Measurements from ENCODE around the gene ARHGAP18.

Gene ARHGAP18

GRCh38 chr6:129691709-129692108 is 18.3 kb downstream of the ARHGAP18 start:
- DNase-seq (ENCODE audit: low read depth) = no peak

GRCh38 chr6:129691043-129691640 is 18.8 kb downstream of the ARHGAP18 start:
- DNase-seq (ENCODE audit: low read depth) = no peak

GRCh38 chr6:129686941-129687627 is 22.9 kb downstream of the ARHGAP18 start:
- DNase-seq (ENCODE audit: low read depth) = no peak

GRCh38 chr6:129685662-129686031 is 24.3 kb downstream of the ARHGAP18 start:
- DNase-seq (ENCODE audit: low read depth) = no peak

GRCh38 chr6:129684903-129685661 is 24.9 kb downstream of the ARHGAP18 start:
- no peak for DNase-seq (ENCODE audit: low read depth)

- DNase-seq (ENCODE audit: low read depth) = no peak
Measured at GRCh38 chr6:129684323-129684884, 25.6 kb downstream of the ARHGAP18 start.

- DNase-seq (ENCODE audit: low read depth) = peak; percentile 95
Measured at GRCh38 chr6:129683601-129684322, 26.2 kb downstream of the ARHGAP18 start.

- DNase-seq (ENCODE audit: low read depth) = no peak
Measured at GRCh38 chr6:129681913-129682205, 28.1 kb downstream of the ARHGAP18 start.

GRCh38 chr6:129680633-129681032 is 29.3 kb downstream of the ARHGAP18 start:
- DNase-seq (ENCODE audit: low read depth) = no peak

- no peak for DNase-seq (ENCODE audit: low read depth)
Measured at GRCh38 chr6:129679758-129680157, 30.2 kb downstream of the ARHGAP18 start.

- no peak for DNase-seq (ENCODE audit: low read depth)
Measured at GRCh38 chr6:129679275-129679674, 30.7 kb downstream of the ARHGAP18 start.

GRCh38 chr6:129678463-129678862 is 31.5 kb downstream of the ARHGAP18 start:
- DNase-seq (ENCODE audit: low read depth) = no peak

GRCh38 chr6:129677620-129678325 is 32.2 kb downstream of the ARHGAP18 start:
- no peak for DNase-seq (ENCODE audit: low read depth)

- no peak for DNase-seq (ENCODE audit: low read depth)
Measured at GRCh38 chr6:129675669-129676472, 34.1 kb downstream of the ARHGAP18 start.

- DNase-seq (ENCODE audit: low read depth) = no peak
Measured at GRCh38 chr6:129673748-129674147, 36.2 kb downstream of the ARHGAP18 start.

GRCh38 chr6:129672881-129673631 is 36.9 kb downstream of the ARHGAP18 start:
- no peak for DNase-seq (ENCODE audit: low read depth)

GRCh38 chr6:129672341-129672682 is 37.7 kb downstream of the ARHGAP18 start:
- DNase-seq (ENCODE audit: low read depth) = no peak

- DNase-seq (ENCODE audit: low read depth) = no peak
Measured at GRCh38 chr6:129671442-129672340, 38.3 kb downstream of the ARHGAP18 start.

- DNase-seq (ENCODE audit: low read depth) = no peak
Measured at GRCh38 chr6:129670634-129671033, 39.3 kb downstream of the ARHGAP18 start.

All from GM04504 (cell line).